Endothelial cell of umbilical vein (primary cell): Measurements from ENCODE around the gene PANK3. TPM values are rescaled to one million over a fixed set of nuclear protein-coding genes. Genes with fewer than 3 reads are reported as not detected.

Experiments
- BruUV-seq: library from RNA; stranded (reverse); fragments of 400-500 nt; replicated peaks from 2 replicates; lab custom pipeline; 2021; lab: Mats Ljungman, UMichigan
- CTCF ChIA-PET: fragments of 300-600, 350-600 bp; sonication (Branson Sonifier 250); formaldehyde crosslinking; loops from one replicate; lab custom pipeline; 2021; ENCODE audit warnings: antibody characterized with exemption, inconsistent platforms; lab: Charles Lee
- POLR2A ChIA-PET: fragments of 300-600, 350-600 bp; sonication (Branson Sonifier 250); formaldehyde crosslinking; loops from one replicate; lab custom pipeline; 2021; ENCODE audit warnings: antibody characterized with exemption, inconsistent platforms; lab: Charles Lee
- DNase-seq: peaks from one replicate; pipeline ENCODE4 v3.0.0-alpha.2; 2011; ENCODE audit warnings: low read depth, low spot score
- FAIRE-seq: peaks from 2 replicates; lab custom pipeline; 2011; peaks lifted over from hg19 to GRCh38; lab: Jason Lieb, UNC
- H2AFZ ChIP-seq: 2 replicates; pipeline ENCODE4 v1.6.0; 2012; ENCODE audit warnings: low read depth, low read length, control low read depth, inconsistent platforms
- H3K27ac ChIP-seq: 2 replicates; pipeline ENCODE4 v1.5.1; 2011; ENCODE audit warnings: low read depth, mild to moderate bottlenecking, control low read depth, low read length, moderate library complexity; ENCODE audit not compliant: insufficient read depth
- H3K27me3 ChIP-seq, 2 experiments: 2 replicates each; pipeline versions ENCODE4 v1.6.0 to v1.6.1; 2011; ENCODE audit warnings: low read length in 2 of 2, mixed read lengths in 1 of 2; ENCODE audit not compliant: control insufficient read depth in 2 of 2, insufficient read depth in 2 of 2
- H3K36me3 ChIP-seq, 2 experiments: 2 replicates in 1 of 2; 3 replicates in 1 of 2; pipeline ENCODE4 v1.5.1; 2011; ENCODE audit warnings: low read length in 2 of 2, mild to moderate bottlenecking in 1 of 2, moderate library complexity in 1 of 2; ENCODE audit not compliant: control insufficient read depth in 2 of 2, insufficient read depth in 2 of 2; ENCODE audit errors: extremely low read depth in 1 of 2
- H3K4me1 ChIP-seq: 3 replicates; pipeline ENCODE4 v1.5.1; 2011; ENCODE audit warnings: mild to moderate bottlenecking, low read length; ENCODE audit not compliant: control insufficient read depth, insufficient read depth; ENCODE audit errors: extremely low read depth
- H3K4me2 ChIP-seq: 2 replicates; pipeline ENCODE4 v1.6.1; 2011; ENCODE audit warnings: low read length, control low read depth, mixed read lengths; ENCODE audit not compliant: insufficient read depth
- H3K4me3 ChIP-seq, 3 experiments: fragments of 200-600 bp in 1 of 3; sonication (generic), shearing (Covaris generic) in 1 of 3; replicated peaks in 1 of 3; 2 replicates each; pipeline ENCODE4 v1.5.1; 2011 to 2016; ENCODE audit warnings: control low read depth in 3 of 3, low read length in 3 of 3, mild to moderate bottlenecking in 2 of 3, inconsistent platforms in 1 of 3, low read depth in 1 of 3, moderate library complexity in 1 of 3; ENCODE audit not compliant: insufficient read depth in 1 of 3
- H3K79me2 ChIP-seq: 2 replicates; pipeline ENCODE4 v1.6.0; 2012; ENCODE audit warnings: low read length, inconsistent platforms; ENCODE audit not compliant: control insufficient read depth, insufficient read depth
- H3K9ac ChIP-seq: replicated peaks from 2 replicates; pipeline ENCODE3; 2011; ENCODE audit warnings: low read length, control low read depth; ENCODE audit not compliant: insufficient read depth; ENCODE audit errors: extremely low read depth
- H3K9me1 ChIP-seq: replicated peaks from 3 replicates; pipeline ENCODE4 v1.6.0; 2011; ENCODE audit warnings: mild to moderate bottlenecking, low read length; ENCODE audit not compliant: control insufficient read depth, insufficient read depth; ENCODE audit errors: extremely low read depth
- H3K9me3 ChIP-seq: replicated peaks from 2 replicates; pipeline ENCODE4 v1.5.1; 2012; ENCODE audit warnings: low read length, inconsistent platforms; ENCODE audit not compliant: control insufficient read depth, insufficient read depth
- H4K20me1 ChIP-seq: replicated peaks from 2 replicates; pipeline ENCODE3; 2011; ENCODE audit warnings: mild to moderate bottlenecking, low read length; ENCODE audit not compliant: control insufficient read depth, insufficient read depth; ENCODE audit errors: extremely low read depth
- EZH2 ChIP-seq: IDR thresholded peaks from 2 replicates; pipeline ENCODE4 v1.6.1; 2012; ENCODE audit warnings: borderline replicate concordance, low read depth, mild to moderate bottlenecking, moderate library complexity, low read length, inconsistent platforms; ENCODE audit not compliant: severe bottlenecking
- FOS ChIP-seq: IDR thresholded peaks from 2 replicates; pipeline ENCODE4 v1.6.1; 2011; ENCODE audit warnings: mild to moderate bottlenecking, low read length, moderate library complexity, borderline replicate concordance; ENCODE audit not compliant: insufficient read depth
- GATA2 ChIP-seq: IDR thresholded peaks from 2 replicates; pipeline ENCODE4 v1.7.0; 2011; ENCODE audit warnings: low read depth, mild to moderate bottlenecking, moderate library complexity, mixed read lengths, low read length; ENCODE audit not compliant: insufficient read length, insufficient read depth
- JUN ChIP-seq: IDR thresholded peaks from 2 replicates; pipeline ENCODE4 v1.6.1; 2011; ENCODE audit warnings: borderline replicate concordance, low read depth; ENCODE audit not compliant: insufficient read length, insufficient read depth
- MYC ChIP-seq: IDR thresholded peaks from one replicate; pipeline ENCODE4 v1.6.1; 2011; ENCODE audit warnings: mild to moderate bottlenecking, low read depth, low read length
- POLR2A ChIP-seq: IDR thresholded peaks from 2 replicates; pipeline ENCODE4 v1.6.1; 2012; ENCODE audit warnings: low read depth, mild to moderate bottlenecking, control low read depth, low read length
- POLR2AphosphoS5 ChIP-seq: IDR thresholded peaks from 2 replicates; pipeline ENCODE4 v1.6.1; 2012; ENCODE audit warnings: low read depth, mild to moderate bottlenecking, control low read depth, low read length, moderate library complexity; ENCODE audit not compliant: insufficient read depth
- dilution Hi-C: fragments of 300-500 bp; cut with MboI; formaldehyde crosslinking; loops from one replicate; pipeline ENCODE4 v1.15.0; 2019; ENCODE audit warnings: low sequenced_read_pairs; ENCODE audit not compliant: extremely low pct_ligation_motif_present
- intact Hi-C: fragments of 100-400 bp; cut with micrococcal nuclease; formaldehyde crosslinking; loops from one replicate; pipeline ENCODE4 v1.10.0; 2022
- polyA plus RNA-seq, 4 experiments: library from polyadenylated mRNA; depleted of rRNA in 3 of 4; stranded (reverse) in 3 of 4; unstranded in 1 of 4; fragments of >200 nt; gene quantifications; 2 replicates each; pipeline versions ENCODE4 v1.2.1 to v1.2.3, GENCODE V29; 2011 to 2012; ENCODE audit warnings: missing spikeins in 1 of 4
- total RNA-seq: library from RNA; stranded (reverse); gene quantifications from 2 replicates; pipeline ENCODE4 v1.2.3, GENCODE V29; 2021
- TF ChIP-seq, protein P1 (sequence below), 2 donors: IDR thresholded peaks; 1 replicate in 1 of 2; 2 replicates in 1 of 2; pipeline ENCODE4 v1.5.1; 2011; ENCODE audit warnings: low read length in 2 of 2, mild to moderate bottlenecking in 2 of 2, moderate library complexity in 2 of 2, control low read depth in 1 of 2, inconsistent platforms in 1 of 2, low read depth in 1 of 2; ENCODE audit not compliant: insufficient read depth in 1 of 2; ENCODE audit errors: extremely low read depth in 1 of 2
- TF ChIP-seq, protein P2 (sequence below): IDR thresholded peaks from 2 replicates; pipeline ENCODE4 v1.6.1; 2011; ENCODE audit not compliant: insufficient read depth, insufficient read length

PANK3 gene
- total and polyA plus RNA-seq, 2 donors (not counting 3 experiments of a cell fraction or from before 2014, with no cell fraction given): 8.1 to 78.8 TPM

DNA sequence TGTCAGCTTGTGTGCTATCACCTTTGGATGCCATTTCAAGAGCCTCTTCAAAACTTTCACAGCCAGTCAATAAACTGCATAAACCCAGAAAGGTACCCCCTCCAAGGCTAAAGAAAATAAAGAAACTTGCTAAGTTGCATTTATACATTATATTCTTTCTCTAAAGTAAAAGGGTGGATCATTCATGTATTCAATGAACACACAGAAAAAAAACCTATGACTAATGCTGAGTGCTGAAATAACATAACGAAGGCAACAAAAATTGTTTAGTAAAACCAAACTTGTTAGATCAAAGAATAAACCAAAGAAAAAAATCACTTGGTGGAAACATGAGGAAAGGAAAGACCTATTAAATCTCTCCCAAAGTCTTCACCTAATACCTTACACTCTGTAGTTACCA is 15.2 kb downstream of the PANK3 start:
- Histone ChIP-seq H3K9ac (no peak overlapping the region), H4K20me1 (peaks cover 16% of the 10 kb centered on the region), H3K4me2 (no peak overlapping the region), H3K27ac (no peak overlapping the region), H3K36me3 (peaks cover 2 to 19% of the 10 kb centered on the region in 2 experiments), H3K4me3 (no peak overlapping the region), H3K9me1 (no peaks in the 10 kb centered on the region), H3K9me3 (no peaks in the 10 kb centered on the region), H3K4me1 (no peaks in the 10 kb centered on the region), H3K79me2 (peaks cover 64% of the 10 kb centered on the region), H3K27me3 (no peaks in the 10 kb centered on the region), H2AFZ (no peak overlapping the region)
- dilution Hi-C loops (no loop called here), intact Hi-C loops (loop anchor here (5.0 kb wide), 1 partner anchor 77 kb away; the partner anchor contains the start of gene RARS1)
- no peak for FAIRE-seq
- ChIA-PET POLR2A (no interaction called here), CTCF (no interaction called here)
- DNase-seq: no peak
- TF ChIP-seq JUN: no peak
- no peak for TF ChIP-seq GATA2
- TF ChIP-seq POLR2A: no peak
- TF ChIP-seq, protein P1, sequence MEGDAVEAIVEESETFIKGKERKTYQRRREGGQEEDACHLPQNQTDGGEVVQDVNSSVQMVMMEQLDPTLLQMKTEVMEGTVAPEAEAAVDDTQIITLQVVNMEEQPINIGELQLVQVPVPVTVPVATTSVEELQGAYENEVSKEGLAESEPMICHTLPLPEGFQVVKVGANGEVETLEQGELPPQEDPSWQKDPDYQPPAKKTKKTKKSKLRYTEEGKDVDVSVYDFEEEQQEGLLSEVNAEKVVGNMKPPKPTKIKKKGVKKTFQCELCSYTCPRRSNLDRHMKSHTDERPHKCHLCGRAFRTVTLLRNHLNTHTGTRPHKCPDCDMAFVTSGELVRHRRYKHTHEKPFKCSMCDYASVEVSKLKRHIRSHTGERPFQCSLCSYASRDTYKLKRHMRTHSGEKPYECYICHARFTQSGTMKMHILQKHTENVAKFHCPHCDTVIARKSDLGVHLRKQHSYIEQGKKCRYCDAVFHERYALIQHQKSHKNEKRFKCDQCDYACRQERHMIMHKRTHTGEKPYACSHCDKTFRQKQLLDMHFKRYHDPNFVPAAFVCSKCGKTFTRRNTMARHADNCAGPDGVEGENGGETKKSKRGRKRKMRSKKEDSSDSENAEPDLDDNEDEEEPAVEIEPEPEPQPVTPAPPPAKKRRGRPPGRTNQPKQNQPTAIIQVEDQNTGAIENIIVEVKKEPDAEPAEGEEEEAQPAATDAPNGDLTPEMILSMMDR (IDR thresholded peaks at IDR 0.05; ENCODE audit: extremely low read depth in 1 of 2, insufficient read depth in 1 of 2, low read depth in 1 of 2, low read length in 2 of 2): no peak
- BruUV-seq: no TSS peak

DNA sequence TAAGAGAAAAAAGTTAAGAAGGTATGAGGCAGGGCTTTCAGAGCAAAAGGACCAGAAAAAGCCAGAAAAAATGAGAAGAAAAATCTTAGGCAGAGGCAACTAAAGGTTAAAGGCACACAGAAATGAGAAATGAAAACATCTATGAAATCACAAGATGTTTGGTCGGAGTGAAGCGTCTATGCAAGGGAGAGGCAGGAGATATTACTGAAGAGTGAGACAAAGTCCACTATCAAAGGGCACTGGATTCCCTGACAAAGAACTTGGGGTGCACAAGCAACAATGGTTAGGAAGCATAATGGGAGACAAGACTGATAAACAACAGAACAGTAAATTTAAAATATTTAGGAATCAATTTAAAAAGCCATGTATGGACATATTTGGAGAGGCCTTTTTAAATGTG is 16.9 kb downstream of the PANK3 start:
- no peak for TF ChIP-seq MYC
- TF ChIP-seq POLR2A: no peak
- no peak for TF ChIP-seq GATA2
- TF ChIP-seq JUN: no peak
- TF ChIP-seq, protein P2, sequence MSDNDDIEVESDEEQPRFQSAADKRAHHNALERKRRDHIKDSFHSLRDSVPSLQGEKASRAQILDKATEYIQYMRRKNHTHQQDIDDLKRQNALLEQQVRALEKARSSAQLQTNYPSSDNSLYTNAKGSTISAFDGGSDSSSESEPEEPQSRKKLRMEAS: no peak
- TF ChIP-seq FOS: no peak
- TF ChIP-seq, protein P1 (IDR thresholded peaks at IDR 0.05; ENCODE audit: extremely low read depth in 1 of 2, insufficient read depth in 1 of 2, low read depth in 1 of 2, low read length in 2 of 2): no peak
- TF ChIP-seq POLR2AphosphoS5: no peak
- no peak for TF ChIP-seq EZH2
- ChIA-PET POLR2A (no interaction called here), CTCF (no interaction called here)
- no peak for FAIRE-seq
- no peak for DNase-seq
- Histone ChIP-seq H3K27me3 (no peaks in the 10 kb centered on the region), H4K20me1 (peaks cover 14% of the 10 kb centered on the region), H3K4me3 (no peak overlapping the region), H3K79me2 (peaks cover 54% of the 10 kb centered on the region), H3K36me3 (peaks cover 3 to 23% of the 10 kb centered on the region in 2 experiments), H3K9me1 (no peaks in the 10 kb centered on the region), H3K27ac (no peak overlapping the region), H3K4me2 (no peak overlapping the region), H3K9me3 (no peaks in the 10 kb centered on the region), H2AFZ (no peak overlapping the region), H3K9ac (no peak overlapping the region), H3K4me1 (no peaks in the 10 kb centered on the region)
- dilution Hi-C loops (no loop called here), intact Hi-C loops (loop anchor here (5.0 kb wide), 1 partner anchor 75 kb away; the partner anchor contains the start of gene RARS1)
- no TSS peak for BruUV-seq
